ENCODE data around the gene UBE2G1.
"Not testable (repeated sequence)": the region's sequence is repeated elsewhere in the genome, so short reads cannot be mapped to it uniquely, and the experiment has no call there.

UBE2G1 gene

DNA sequence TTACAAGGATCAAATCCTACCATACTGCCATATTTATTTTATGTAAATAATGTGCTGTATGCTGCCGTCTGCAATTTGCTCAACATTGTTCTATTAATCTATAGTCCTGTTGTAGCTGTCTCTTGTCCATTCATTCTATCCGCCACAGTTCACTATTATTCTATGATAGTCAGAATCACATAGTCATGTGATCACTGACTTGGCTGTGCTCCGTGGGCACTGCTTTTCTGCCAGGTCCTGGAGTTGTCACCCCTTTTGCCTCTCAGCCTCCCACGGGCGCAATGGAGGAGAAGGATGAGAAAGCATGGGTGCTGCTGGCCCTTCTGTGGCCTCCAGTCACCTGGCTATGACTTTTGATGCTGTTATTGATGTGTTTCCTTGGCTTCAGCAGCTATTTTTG is 65.4 kb downstream of the UBE2G1 start:
- no peak for DNase-seq (ENCODE audit: low read depth in 2 of 2)

GRCh38 chr17:4297351-4297750 is 69.1 kb downstream of the UBE2G1 start:
- no peak for DNase-seq (ENCODE audit: low read depth in 2 of 2)

DNA sequence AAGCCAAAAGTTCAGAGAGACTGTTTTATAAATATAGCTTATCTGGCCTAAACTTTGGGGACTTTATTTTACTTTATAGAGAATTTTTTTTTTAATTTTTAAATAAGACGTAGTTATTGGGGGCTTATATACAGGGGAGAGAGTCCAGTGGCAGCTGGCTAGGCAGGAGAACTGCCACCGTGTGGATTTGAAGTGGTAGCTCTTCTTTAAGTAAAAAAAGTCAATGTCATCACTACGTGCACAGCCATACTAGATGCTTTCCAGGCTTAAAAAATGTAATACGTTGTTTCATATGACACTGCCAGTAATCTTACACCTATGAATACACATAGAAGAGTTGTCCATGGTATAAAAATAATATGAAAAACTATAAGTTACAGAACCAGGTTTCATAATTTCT is 70.8 kb downstream of the UBE2G1 start:
- DNase-seq (ENCODE audit: low read depth in 2 of 2): no peak

GRCh38 chr17:4293572-4293971 is 72.9 kb downstream of the UBE2G1 start:
- DNase-seq (ENCODE audit: low read depth in 2 of 2): no peak

- DNase-seq (ENCODE audit: low read depth in 2 of 2): no peak
Measured at GRCh38 chr17:4287710-4288109, 78.8 kb downstream of the UBE2G1 start.

DNA sequence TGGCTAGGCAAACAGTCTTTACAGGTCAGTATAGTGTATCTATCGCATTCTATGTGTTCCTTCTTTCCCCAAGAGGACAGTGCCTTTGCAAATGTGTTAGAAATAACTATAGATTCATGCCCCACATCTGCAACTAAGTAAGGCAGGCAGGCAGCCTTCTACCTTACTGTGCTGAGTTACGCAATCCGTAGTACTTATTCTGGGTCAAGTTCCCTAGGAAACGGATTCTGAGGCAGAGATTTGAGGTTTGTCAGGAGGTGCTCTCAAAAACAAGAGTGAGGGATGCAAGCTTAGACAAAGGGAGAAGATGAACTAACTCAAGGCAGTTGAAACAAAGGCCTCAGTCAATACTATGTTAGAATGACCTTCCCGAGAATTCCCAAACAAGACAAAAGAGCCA is 90.0 kb downstream of the UBE2G1 start:
- DNase-seq (ENCODE audit: low read depth in 2 of 2): no peak

DNA sequence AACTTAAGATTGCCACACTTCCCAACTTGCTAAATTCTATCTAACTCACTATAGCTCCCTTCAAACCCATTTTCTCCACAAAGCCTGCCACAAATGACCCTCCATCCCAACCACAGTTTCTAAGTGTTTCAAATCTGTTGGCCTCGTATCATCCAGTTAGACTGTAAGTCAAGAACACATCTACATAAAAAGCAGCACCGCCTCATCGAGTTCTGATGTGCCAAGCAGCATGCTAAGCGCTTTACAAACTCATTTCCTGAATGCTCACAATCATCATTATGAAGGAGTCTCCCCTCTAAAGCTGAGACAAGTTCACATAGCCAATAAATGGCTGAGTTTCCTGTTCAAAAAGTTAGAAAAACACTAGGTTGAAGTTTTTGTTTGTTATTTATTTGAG is 93.5 kb downstream of the UBE2G1 start:
- DNase-seq (ENCODE audit: low read depth in 2 of 2): no peak

- no peak for DNase-seq (ENCODE audit: low read depth in 2 of 2)
Measured at GRCh38 chr17:4272213-4272971, 94.1 kb downstream of the UBE2G1 start.

DNA sequence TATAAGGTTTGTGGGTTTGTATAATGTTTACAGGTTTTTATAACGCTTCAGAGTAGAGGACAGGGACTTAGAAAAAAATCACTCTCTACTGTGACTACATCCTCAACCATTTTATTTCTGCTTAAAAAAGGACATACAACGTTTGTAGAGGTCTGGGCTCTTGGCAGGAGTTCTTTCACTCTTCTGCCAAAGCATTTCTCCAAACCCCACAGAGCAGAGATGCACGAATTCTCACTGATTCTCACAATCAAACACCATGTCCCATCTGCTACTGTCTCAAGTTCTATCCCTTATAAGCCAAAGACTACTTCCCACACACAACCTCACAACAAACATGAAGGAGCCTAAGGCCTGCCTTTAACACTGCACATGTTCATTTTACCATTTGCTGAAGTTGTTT is 95.7 kb downstream of the UBE2G1 start:
- DNase-seq (ENCODE audit: low read depth in 2 of 2): no peak

- DNase-seq (ENCODE audit: low read depth in 2 of 2): no peak
Measured at GRCh38 chr17:4269915-4270314, 96.6 kb downstream of the UBE2G1 start.

GRCh38 chr17:4267402-4267801 is 99.1 kb downstream of the UBE2G1 start:
- no peak for DNase-seq (ENCODE audit: low read depth in 2 of 2)

DNA sequence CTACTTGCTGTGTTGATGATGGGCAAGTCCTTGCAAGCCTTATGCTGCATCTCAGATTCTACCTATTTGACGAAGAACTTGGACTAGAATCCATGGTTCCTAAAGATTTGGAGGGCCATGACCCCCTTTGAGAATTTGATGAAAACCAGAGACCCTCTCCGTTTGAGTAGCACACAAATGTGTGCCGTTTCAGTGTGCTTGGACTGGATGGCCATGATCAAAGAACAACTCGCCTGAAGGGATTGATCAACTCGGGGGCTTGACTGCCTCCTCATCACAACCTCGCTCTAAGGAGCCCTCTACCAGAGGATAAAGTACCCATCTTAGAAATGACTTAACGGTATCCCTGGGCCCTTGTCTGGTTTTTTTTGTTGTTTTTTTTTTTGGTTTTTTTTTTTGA is 99.9 kb downstream of the UBE2G1 start:
- no peak for DNase-seq (ENCODE audit: low read depth in 2 of 2)

DNA sequence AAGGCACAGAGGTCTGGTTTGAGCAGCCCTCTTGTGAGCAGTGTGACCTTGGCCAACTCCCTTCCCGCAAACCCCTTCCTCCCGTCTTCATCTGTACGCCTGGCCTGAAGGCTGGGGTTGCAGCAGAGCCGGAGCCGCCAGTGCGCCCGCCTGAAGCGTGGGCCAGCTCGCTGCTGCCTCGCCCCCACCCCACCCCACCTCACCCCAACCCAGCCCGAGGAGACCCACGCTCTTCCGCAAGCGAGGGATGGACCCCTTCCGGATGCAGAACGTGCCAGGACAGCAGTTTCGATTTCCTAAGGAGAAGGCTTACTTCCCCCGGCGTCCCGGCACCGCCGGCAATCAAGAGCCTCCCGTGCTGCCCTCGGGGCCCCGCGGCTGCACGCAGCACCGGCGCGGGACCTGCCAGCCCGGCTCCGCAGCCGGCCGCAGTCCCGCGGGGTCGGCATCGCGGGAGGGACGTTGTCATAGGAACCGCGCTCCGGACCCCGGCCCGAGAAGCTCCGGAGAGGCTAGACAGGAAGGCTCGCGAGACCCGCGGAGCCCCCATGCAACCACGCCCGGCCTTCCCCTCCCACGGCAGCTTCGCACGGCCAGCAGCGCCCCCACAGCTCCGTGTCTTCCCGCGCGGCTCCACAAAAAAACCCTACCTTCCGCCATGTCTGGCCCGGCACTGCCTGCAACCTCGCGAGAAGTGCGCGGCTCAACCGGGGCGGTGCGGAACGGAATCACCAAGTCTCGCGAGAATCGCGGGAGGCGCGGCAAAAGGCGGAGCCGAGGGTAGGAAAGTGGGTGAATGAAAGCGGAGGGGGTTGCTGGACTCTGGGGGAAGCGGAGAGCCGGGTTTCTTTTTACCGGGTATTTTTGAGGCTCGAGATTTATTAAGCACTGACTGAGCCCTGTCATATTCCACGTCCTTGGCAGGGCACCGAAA is 102.9 kb downstream of the UBE2G1 start, which contains the start of gene ANKFY1:
Gene ANKFY1 (minus strand): TSS at position 698 of the 934 bp plus-strand sequence. CDS start 38 bp downstream, at position 660.
- peak; percentile 94 to 96 for DNase-seq (ENCODE audit: low read depth in 2 of 2)

- no peak for DNase-seq (ENCODE audit: low read depth in 2 of 2)
Measured at GRCh38 chr17:4262703-4263102, 103.8 kb downstream of the UBE2G1 start.

DNA sequence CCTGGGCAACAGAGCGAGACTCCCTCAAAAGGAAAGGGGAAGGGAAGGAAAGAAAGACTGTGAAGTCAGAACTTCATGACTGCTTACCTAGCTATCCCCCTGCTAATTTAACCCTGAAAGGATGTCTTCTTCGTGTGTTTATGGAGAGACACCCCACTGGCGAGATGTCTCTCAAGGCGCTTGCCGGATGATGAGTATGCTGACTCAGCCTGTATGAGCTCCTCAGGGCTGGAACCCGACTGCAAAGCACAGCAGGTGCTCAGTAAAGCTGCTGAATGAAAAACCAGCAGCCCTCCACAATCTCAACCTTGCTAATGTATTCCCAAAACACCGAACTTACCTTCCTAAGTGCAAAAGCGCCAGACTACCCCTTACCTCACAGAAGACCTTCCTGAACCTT is 105.0 kb downstream of the UBE2G1 start:
- no peak for DNase-seq (ENCODE audit: low read depth in 2 of 2)

DNA sequence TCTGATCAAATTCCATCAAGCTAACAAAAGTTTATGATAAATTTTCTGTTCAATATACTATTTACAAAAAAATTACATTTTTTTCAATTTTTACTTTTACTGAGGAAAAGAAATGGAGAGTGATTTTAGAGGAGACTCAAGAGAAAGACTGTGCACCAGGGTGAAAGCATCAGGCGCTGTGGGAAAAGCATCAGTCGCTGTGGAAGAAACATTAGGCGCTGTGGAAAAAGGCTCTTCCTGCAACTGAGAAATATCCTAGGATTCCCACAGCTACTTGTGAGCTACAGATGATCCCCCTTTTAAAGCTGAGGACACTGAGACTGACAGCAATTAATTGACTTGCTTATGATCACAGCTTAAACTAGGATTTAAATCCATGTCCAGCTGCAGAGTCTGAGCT is 107.6 kb downstream of the UBE2G1 start:
- no peak for DNase-seq (ENCODE audit: low read depth in 2 of 2)

- no peak for DNase-seq (ENCODE audit: low read depth in 2 of 2)
Measured at GRCh38 chr17:4256952-4257351, 109.5 kb downstream of the UBE2G1 start.

DNA sequence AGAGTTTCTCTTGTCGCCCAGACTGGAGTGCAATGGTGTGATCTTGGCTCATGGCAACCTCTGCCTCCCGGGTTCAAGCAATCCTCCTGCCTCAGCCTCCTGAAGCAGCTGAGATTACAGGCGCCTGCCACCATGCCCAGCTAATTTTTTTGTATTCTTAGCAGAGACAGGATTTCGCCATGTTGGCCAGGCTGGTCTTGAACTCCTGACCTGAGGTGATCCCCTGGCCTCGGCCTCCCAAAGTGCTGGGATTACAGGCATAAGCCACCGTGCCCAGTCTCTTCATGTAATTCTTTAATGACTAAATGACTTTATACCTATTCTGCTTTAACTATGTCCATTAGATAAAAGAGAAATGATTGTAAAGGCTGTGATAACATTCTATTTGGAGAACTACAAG is 111.2 kb downstream of the UBE2G1 start:
- DNase-seq (ENCODE audit: low read depth in 2 of 2): not testable (repeated sequence)

- DNase-seq (ENCODE audit: low read depth in 2 of 2): no peak
Measured at GRCh38 chr17:4250887-4251286, 115.6 kb downstream of the UBE2G1 start.

GRCh38 chr17:4249452-4250029 is 116.9 kb downstream of the UBE2G1 start:
- no peak for DNase-seq (ENCODE audit: low read depth in 2 of 2)

GRCh38 chr17:4248504-4249277 is 117.8 kb downstream of the UBE2G1 start:
- DNase-seq (ENCODE audit: low read depth in 2 of 2): no peak

DNA sequence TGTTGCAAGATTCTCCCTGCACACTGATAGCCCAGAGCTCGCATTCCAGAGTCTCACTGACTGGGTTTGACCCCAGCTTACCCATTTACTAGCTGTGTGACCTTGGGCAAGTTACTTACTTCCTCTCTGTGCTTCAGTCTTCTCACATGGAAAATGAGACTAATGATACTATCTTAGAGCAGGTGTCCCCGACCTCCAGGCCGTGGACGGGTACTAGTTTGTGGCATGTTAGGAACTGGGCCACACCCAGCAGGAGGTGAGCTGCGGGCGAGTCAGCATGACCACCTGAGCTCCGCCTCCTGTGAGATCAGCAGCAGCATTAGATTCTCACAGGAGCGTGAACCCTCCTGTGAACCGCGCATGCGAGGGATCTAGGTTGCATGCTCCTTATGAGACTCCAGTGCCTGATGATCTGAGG is 118.5 kb downstream of the UBE2G1 start:
- DNase-seq (ENCODE audit: low read depth in 2 of 2): peak in 1 of 2 donors; percentile 10
